Endometrial microvascular endothelial cells (primary cell): ENCODE measurements around the gene TRDN. TPM values are rescaled to one million over a fixed set of nuclear protein-coding genes. Genes with fewer than 3 reads are reported as not detected.
"Not testable (repeated sequence)": the region's sequence is repeated elsewhere in the genome, so short reads cannot be mapped to it uniquely, and the experiment has no call there.

ENCODE experiments used
- in situ Hi-C: cut with HindIII; loops from 2 replicates; pipeline ENCODE4 v1.10.0; 2017; ENCODE audit warnings: low sequenced_read_pairs, low pct_unique_long_range_greater_than_20kb; ENCODE audit errors: inconsistent ontology term
- total RNA-seq: library from RNA; depleted of rRNA; stranded (reverse); fragments of >200 nt; gene quantifications from one replicate; pipeline ENCODE4 v1.2.3, GENCODE V29; 2015; ENCODE audit errors: inconsistent ontology term

Gene TRDN
- total RNA-seq, 1 donor from 2014 or later: not detected

GRCh38 chr6:123575188-123575587 is 61.6 kb downstream of the TRDN start:
- in situ Hi-C loops: no loop called here

GRCh38 chr6:123570813-123571684 is 65.7 kb downstream of the TRDN start:
- in situ Hi-C loops: no loop called here

GRCh38 chr6:123569575-123569974 is 67.2 kb downstream of the TRDN start:
- in situ Hi-C loops: no loop called here

- in situ Hi-C loops: no loop called here
These were observed 71.2 kb downstream of the TRDN start for GRCh38 chr6:123565529-123565928.

- in situ Hi-C loops: no loop called here
These were observed 72.4 kb downstream of the TRDN start for GRCh38 chr6:123564361-123564760.

- in situ Hi-C loops: no loop called here
These were observed 74.1 kb downstream of the TRDN start for GRCh38 chr6:123562677-123563076.

GRCh38 chr6:123562264-123562663 is 74.5 kb downstream of the TRDN start:
- in situ Hi-C loops: no loop called here

- in situ Hi-C loops: not testable (repeated sequence)
These were observed 76.9 kb downstream of the TRDN start for GRCh38 chr6:123559816-123560215.

- in situ Hi-C loops: not testable (repeated sequence)
These were observed 79.3 kb downstream of the TRDN start for GRCh38 chr6:123557474-123557873.

GRCh38 chr6:123551939-123552707 is 84.6 kb downstream of the TRDN start:
- in situ Hi-C loops: no loop called here

GRCh38 chr6:123550052-123550617 is 86.6 kb downstream of the TRDN start:
- in situ Hi-C loops: no loop called here

GRCh38 chr6:123549476-123549875 is 87.3 kb downstream of the TRDN start:
- in situ Hi-C loops: no loop called here

GRCh38 chr6:123547216-123547978 is 89.4 kb downstream of the TRDN start:
- in situ Hi-C loops: no loop called here

GRCh38 chr6:123546537-123546936 is 90.2 kb downstream of the TRDN start:
- in situ Hi-C loops: no loop called here

- in situ Hi-C loops: no loop called here
These were observed 95.3 kb downstream of the TRDN start for GRCh38 chr6:123541462-123541861.

GRCh38 chr6:123533862-123534648 is 102.7 kb downstream of the TRDN start:
- in situ Hi-C loops: no loop called here

GRCh38 chr6:123529843-123530242 is 106.9 kb downstream of the TRDN start:
- in situ Hi-C loops: no loop called here

- in situ Hi-C loops: no loop called here
These were observed 107.7 kb downstream of the TRDN start for GRCh38 chr6:123529058-123529457.
